ENCODE measurements around the gene RUNDC3A.
A peak's percentile ranks its signal among the peaks of the same experiment; 100 is the strongest.

The RUNDC3A gene

GRCh38 chr17:44308320-44308818 is at the start of gene RUNDC3A:
Gene RUNDC3A, plus strand, starts transcription at chr17:44308601. Its CDS starts 232 bp downstream, at chr17:44308833.
- DNase-seq (ENCODE audit: low read depth) = peak; percentile 34

- DNase-seq (ENCODE audit: low read depth) = no peak
Observed at GRCh38 chr17:44258811-44259351, 49.5 kb upstream of the RUNDC3A start.

GRCh38 chr17:44260296-44260695 is 48.1 kb upstream of the RUNDC3A start:
- no peak for DNase-seq (ENCODE audit: low read depth)

GRCh38 chr17:44262654-44263225 is 45.7 kb upstream of the RUNDC3A start:
- no peak for DNase-seq (ENCODE audit: low read depth)

GRCh38 chr17:44263345-44263902 is 45.0 kb upstream of the RUNDC3A start:
- DNase-seq (ENCODE audit: low read depth) = no peak

GRCh38 chr17:44266402-44267164 is 41.8 kb upstream of the RUNDC3A start:
- DNase-seq (ENCODE audit: low read depth) = no peak

- no peak for DNase-seq (ENCODE audit: low read depth)
Observed at GRCh38 chr17:44267165-44267455, 41.3 kb upstream of the RUNDC3A start.

GRCh38 chr17:44267818-44268490 is 40.4 kb upstream of the RUNDC3A start, which contains the start of gene SLC4A1:
Gene SLC4A1, minus strand, starts transcription at chr17:44268135. Its CDS starts 5,269 bp downstream, at chr17:44262866.
- DNase-seq (ENCODE audit: low read depth) = no peak

GRCh38 chr17:44268709-44269534 is 39.5 kb upstream of the RUNDC3A start:
- DNase-seq (ENCODE audit: low read depth) = no peak

GRCh38 chr17:44269535-44270240 is 38.7 kb upstream of the RUNDC3A start:
- DNase-seq (ENCODE audit: low read depth) = no peak

- no peak for DNase-seq (ENCODE audit: low read depth)
Observed at GRCh38 chr17:44272321-44272951, 36.0 kb upstream of the RUNDC3A start.

GRCh38 chr17:44272954-44273353 is 35.4 kb upstream of the RUNDC3A start:
- DNase-seq (ENCODE audit: low read depth) = no peak

GRCh38 chr17:44273607-44274006 is 34.8 kb upstream of the RUNDC3A start:
- DNase-seq (ENCODE audit: low read depth) = no peak

GRCh38 chr17:44277976-44278375 is 30.4 kb upstream of the RUNDC3A start:
- DNase-seq (ENCODE audit: low read depth) = no peak

GRCh38 chr17:44279346-44279665 is 29.1 kb upstream of the RUNDC3A start:
- no peak for DNase-seq (ENCODE audit: low read depth)

- peak; percentile 17 for DNase-seq (ENCODE audit: low read depth)
Observed at GRCh38 chr17:44279666-44280391, 28.6 kb upstream of the RUNDC3A start.

- no peak for DNase-seq (ENCODE audit: low read depth)
Observed at GRCh38 chr17:44280392-44280937, 27.9 kb upstream of the RUNDC3A start.

- DNase-seq (ENCODE audit: low read depth) = no peak
Observed at GRCh38 chr17:44281570-44281969, 26.8 kb upstream of the RUNDC3A start.

- DNase-seq (ENCODE audit: low read depth) = no peak
Observed at GRCh38 chr17:44282264-44282663, 26.1 kb upstream of the RUNDC3A start.
